MG63 (cell line): Measurements from ENCODE around the gene UHMK1. TPM values are rescaled to one million over a fixed set of nuclear protein-coding genes. Genes with fewer than 3 reads are reported as not detected.
"Not testable (repeated sequence)": the region's sequence is repeated elsewhere in the genome, so short reads cannot be mapped to it uniquely, and the experiment has no call there.

Experiments
- DNase-seq: peaks from one replicate; pipeline ENCODE4 v3.0.0-alpha.2; 2020
- H3K27me3 ChIP-seq: fragments of 250-450 bp; sonication (Bioruptor Pico); 2 replicates; pipeline ENCODE4 v1.5.1; 2020; ENCODE audit warnings: mild to moderate bottlenecking, moderate library complexity
- H3K36me3 ChIP-seq: fragments of 250-450 bp; sonication (Bioruptor Pico); 2 replicates; pipeline ENCODE4 v1.5.1; 2020; ENCODE audit warnings: mild to moderate bottlenecking, moderate library complexity
- H3K4me3 ChIP-seq: fragments of 250-450 bp; sonication (Bioruptor Pico); 2 replicates; pipeline ENCODE4 v1.5.1; 2020; ENCODE audit warnings: mild to moderate bottlenecking, moderate library complexity
- H3K9me3 ChIP-seq: fragments of 250-450 bp; sonication (Bioruptor Pico); 2 replicates; pipeline ENCODE4 v1.5.1; 2020; ENCODE audit warnings: mild to moderate bottlenecking, moderate library complexity
- total RNA-seq: library from RNA; depleted of rRNA; stranded (reverse); fragments of >200 nt; shearing (Covaris generic); gene quantifications from 2 replicates; pipeline ENCODE4 v1.2.3, GENCODE V29; 2014; ENCODE audit warnings: low replicate concordance; rRNA removed

Gene UHMK1, protein sequence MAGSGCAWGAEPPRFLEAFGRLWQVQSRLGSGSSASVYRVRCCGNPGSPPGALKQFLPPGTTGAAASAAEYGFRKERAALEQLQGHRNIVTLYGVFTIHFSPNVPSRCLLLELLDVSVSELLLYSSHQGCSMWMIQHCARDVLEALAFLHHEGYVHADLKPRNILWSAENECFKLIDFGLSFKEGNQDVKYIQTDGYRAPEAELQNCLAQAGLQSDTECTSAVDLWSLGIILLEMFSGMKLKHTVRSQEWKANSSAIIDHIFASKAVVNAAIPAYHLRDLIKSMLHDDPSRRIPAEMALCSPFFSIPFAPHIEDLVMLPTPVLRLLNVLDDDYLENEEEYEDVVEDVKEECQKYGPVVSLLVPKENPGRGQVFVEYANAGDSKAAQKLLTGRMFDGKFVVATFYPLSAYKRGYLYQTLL
- total RNA-seq = 42.8 and 71.7 TPM in 2 replicates

DNA sequence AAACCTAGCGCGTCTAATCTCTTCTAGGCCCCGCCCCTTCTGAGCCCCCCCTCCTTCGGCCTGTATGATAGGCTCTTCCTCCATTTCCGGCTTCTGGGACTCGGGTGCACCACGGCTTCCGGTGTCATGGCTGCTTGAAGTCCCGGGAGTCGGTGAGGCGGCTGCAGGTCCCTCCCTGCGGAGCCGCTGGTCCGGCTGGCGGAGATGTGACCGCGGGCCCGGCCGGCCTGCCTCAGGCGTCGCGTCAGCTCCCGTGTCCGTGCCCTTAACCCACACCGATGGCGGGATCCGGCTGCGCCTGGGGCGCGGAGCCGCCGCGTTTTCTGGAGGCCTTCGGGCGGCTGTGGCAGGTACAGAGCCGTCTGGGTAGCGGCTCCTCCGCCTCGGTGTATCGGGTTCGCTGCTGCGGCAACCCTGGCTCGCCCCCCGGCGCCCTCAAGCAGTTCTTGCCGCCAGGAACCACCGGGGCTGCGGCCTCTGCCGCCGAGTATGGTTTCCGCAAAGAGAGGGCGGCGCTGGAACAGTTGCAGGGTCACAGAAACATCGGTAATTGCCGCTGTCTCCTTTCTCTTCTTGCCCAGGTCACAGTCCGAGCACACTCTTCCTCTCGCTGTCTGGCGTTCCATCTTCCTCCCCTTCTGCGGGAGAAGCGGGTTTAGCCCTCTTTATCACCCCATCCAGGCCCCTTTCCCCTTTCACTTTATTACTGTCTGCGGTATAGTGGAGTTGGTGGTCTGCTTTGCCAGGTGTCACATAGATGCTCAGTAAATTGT is at the start of gene UHMK1:
Gene UHMK1 (plus strand): TSS at position 96 of the 773 bp plus-strand sequence. CDS start 183 bp downstream, at position 279.
- H3K27me3 ChIP-seq = no peaks in the 10 kb centered on the region
- peaks cover 29% of the 10 kb centered on the region for H3K36me3 ChIP-seq
- no peaks in the 10 kb centered on the region for H3K9me3 ChIP-seq
- peak; percentile 94 for DNase-seq
- H3K4me3 ChIP-seq = peak within 1 kb of the TSS; percentile 84

DNA sequence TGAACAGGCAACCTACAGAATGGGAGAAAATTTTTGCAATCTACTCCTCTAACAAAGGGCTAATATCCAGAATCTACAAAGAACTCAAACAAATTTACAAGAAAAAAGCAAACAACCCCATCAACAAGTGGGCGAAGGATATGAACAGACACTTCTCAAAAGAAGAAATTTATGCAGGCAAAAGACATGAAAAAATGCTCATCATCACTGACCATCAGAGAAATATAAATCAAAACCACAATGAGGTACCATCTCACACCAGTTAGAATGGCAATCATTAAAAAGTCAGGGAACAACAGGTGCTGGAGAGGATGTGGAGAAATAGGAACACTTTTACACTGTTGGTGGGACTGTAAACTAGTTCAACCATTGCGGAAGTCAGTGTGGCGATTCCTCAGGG is 43.3 kb upstream of the UHMK1 start:
- not testable (repeated sequence) for DNase-seq, H3K4me3 ChIP-seq, H3K36me3 ChIP-seq, H3K9me3 ChIP-seq
- peaks cover 12% of the 10 kb centered on the region for H3K27me3 ChIP-seq

DNA sequence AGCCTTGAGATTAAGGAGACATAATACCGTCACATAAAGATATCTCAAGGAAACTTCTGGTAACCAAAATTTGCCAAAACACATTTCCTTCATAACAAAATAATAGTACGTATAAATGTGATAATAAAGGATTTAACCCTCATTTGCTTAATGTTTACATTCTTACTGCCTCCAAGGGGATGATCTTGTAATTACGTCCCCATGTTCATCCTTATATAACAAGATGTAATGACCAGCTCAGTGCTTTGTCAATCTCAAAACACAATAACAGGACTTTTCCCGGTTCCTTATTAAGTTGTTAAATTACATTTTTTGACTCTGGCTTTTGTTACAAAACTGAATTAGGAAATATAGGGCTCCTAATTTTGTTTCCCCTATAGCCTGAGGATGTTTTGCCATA is 41.3 kb upstream of the UHMK1 start:
- DNase-seq = no peak
- Histone ChIP-seq H3K36me3 (no peaks in the 10 kb centered on the region), H3K4me3 (no peak overlapping the region), H3K27me3 (peaks cover 10% of the 10 kb centered on the region), H3K9me3 (no peaks in the 10 kb centered on the region)

DNA sequence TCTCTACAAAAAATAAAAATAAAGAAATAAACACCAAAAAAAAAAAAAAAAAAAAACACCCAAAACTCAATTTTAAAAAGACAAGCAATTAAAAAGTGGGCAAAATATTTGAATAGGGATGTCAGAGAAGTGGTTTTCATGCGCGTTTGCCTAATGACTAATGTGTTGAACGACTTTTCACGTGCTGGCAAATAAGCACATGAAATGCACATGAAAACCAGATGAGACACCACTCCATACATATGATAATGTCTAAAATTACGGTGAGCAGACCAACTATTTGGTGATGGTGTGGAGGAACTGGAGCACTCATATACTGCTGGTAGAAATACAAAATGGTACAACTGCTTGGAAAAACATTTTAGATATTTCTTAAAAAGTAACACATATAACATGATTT is 39.4 kb upstream of the UHMK1 start:
- Histone ChIP-seq H3K36me3 (no peaks in the 10 kb centered on the region), H3K27me3 (no peaks in the 10 kb centered on the region; the same call in 1 of the 2 replicates), H3K4me3 (no peak overlapping the region), H3K9me3 (no peaks in the 10 kb centered on the region)
- no peak for DNase-seq

DNA sequence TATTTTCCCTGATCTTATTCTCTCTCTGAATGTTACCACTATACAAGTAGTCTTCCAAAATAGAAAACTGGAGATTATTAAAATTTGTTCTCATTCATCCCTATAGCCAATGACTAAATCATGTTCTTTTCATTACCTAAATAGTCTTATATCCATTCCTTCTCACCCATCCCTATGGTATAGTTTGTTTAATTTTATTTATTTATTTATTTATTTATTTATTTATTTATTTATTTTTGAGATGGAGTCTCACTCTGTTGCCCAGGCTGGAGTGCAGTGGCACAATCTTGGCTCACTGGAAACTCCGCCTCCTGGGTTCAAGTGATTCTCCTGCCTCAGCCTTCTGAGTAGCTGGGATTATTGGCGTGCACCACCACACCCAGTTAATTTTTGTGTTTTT is 35.2 kb upstream of the UHMK1 start:
- DNase-seq = not testable (repeated sequence)

DNA sequence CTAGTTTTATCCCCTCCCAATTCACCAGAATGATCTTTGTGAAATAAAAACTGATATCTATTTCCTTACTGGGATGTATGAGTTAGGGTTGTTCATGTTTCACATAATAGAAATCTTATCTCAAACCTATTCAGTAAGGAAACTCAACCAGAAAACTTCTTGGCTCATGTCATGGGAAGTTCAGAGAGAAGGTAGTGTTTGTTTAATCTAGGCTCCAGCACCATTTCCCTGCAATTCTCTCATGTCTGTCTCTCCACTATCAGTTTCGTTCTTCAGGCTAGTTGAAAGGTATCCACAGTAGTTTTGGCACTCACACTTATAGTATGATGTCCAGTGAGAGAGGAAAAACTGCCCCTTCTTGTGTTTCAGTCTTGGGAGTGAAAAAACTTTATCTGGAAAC is 34.6 kb upstream of the UHMK1 start:
- H3K36me3 ChIP-seq = no peaks in the 10 kb centered on the region
- H3K9me3 ChIP-seq = no peaks in the 10 kb centered on the region
- DNase-seq = no peak

More for the DNA sequence above, 35.2 kb upstream of the UHMK1 start:
- not testable (repeated sequence) for H3K36me3 ChIP-seq, H3K4me3 ChIP-seq, H3K9me3 ChIP-seq, H3K27me3 ChIP-seq

DNA sequence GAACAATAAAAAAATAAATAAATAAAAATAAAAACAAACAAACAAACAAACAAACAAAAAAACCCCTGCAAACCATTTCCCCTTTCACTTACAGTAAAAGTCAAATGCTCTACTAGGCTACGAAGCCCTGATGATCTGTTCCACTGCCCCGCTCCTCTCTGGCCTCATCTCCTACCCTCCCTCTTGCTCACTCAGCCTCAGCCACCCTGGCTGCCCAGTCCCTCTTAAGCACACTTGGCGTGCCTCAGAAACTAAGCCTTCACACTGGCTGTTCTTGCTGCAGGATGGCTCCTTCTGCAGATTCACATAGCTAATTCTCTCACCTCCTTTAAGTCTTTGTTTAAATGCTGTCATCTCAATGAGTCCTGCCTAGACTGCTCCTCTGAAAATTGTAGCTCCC is 30.8 kb upstream of the UHMK1 start:
- H3K4me3 ChIP-seq = no peak overlapping the region
- H3K27me3 ChIP-seq = peaks cover 6% of the 10 kb centered on the region; the same call in 1 of the 2 replicates
- H3K36me3 ChIP-seq = no peaks in the 10 kb centered on the region
- no peaks in the 10 kb centered on the region for H3K9me3 ChIP-seq
- no peak for DNase-seq

More for the DNA sequence above, 34.6 kb upstream of the UHMK1 start:
- H3K4me3 ChIP-seq = no peak overlapping the region
- H3K27me3 ChIP-seq = peaks cover under 1% of the 10 kb centered on the region; the same call in 1 of the 2 replicates

DNA sequence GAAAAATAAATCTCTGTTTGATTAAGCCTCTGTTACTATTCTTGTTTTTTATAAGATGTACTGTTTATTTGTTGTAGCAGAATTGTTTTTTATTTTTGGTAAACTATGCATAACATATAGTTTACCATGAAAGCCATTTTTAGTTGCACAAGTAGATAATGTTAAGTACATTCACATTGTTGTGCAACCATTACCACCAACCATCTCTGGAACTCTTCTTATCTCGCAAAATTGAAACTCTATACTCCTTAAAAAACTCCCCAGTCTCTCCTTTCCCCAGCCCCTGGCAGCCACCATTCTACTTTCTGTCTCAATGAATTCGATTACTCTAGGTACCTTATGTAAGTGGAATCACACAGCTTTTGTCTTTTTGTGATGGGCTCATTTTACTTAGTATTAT is 27.4 kb upstream of the UHMK1 start:
- peaks cover 6% of the 10 kb centered on the region; the same call in 1 of the 2 replicates for H3K27me3 ChIP-seq
- no peak for DNase-seq
- H3K4me3 ChIP-seq = no peak overlapping the region
- no peaks in the 10 kb centered on the region for H3K9me3 ChIP-seq
- H3K36me3 ChIP-seq = no peaks in the 10 kb centered on the region

DNA sequence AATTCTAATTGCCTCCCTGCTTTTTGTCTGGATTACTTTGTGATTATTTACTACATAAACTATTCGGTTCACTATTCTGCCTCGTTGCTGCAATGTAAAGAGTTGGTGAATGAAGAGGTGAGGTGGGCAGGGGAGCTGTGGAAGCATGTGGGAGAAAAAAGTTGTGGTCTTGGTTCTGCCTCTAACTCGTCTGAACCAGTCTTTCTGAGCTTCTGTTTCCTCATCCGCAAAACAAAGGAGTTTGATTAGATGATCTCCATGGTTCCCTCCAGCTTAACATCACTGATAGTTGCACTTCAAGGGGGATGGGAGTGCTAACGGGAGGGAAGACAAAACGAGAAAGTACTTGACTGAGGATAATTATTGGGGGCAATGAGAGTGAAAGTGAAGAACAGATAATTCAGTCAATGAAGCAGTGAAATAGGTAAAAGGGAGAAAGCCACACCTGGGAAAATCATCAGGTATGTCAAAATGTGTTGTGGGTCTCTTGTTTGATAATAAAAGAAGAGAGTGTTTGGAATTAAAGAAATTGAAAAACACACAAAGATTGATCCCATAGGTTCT is 26.2 kb upstream of the UHMK1 start:
- peaks cover 6% of the 10 kb centered on the region; the same call in 1 of the 2 replicates for H3K27me3 ChIP-seq
- no peak overlapping the region for H3K4me3 ChIP-seq
- DNase-seq = no peak
- H3K9me3 ChIP-seq = no peaks in the 10 kb centered on the region; the same call in 1 of the 2 replicates
- no peaks in the 10 kb centered on the region for H3K36me3 ChIP-seq

DNA sequence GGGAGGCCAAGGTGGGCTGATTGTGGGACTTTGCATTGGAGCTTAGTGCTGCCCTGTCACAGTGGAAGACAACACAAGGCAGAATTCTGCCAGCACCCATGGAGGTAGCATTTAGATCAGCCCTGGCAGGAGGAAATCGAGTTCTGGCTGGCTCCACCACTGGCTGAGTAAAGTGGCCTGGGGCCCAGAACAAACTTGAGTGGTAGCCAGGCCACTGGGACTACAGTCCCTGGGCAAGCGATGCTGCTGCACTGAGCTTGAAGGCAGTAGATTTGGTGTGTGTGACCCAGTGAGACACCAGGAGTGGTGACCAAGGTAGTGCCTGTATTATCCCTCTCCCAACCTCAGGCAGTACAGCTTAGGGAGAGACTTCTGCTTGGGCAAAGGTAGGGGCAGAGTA is 22.5 kb upstream of the UHMK1 start:
- Histone ChIP-seq H3K9me3 (peaks cover 3% of the 10 kb centered on the region), H3K36me3 (no peaks in the 10 kb centered on the region), H3K27me3 (no peaks in the 10 kb centered on the region), H3K4me3 (no peak overlapping the region)
- peak; percentile 79 for DNase-seq

DNA sequence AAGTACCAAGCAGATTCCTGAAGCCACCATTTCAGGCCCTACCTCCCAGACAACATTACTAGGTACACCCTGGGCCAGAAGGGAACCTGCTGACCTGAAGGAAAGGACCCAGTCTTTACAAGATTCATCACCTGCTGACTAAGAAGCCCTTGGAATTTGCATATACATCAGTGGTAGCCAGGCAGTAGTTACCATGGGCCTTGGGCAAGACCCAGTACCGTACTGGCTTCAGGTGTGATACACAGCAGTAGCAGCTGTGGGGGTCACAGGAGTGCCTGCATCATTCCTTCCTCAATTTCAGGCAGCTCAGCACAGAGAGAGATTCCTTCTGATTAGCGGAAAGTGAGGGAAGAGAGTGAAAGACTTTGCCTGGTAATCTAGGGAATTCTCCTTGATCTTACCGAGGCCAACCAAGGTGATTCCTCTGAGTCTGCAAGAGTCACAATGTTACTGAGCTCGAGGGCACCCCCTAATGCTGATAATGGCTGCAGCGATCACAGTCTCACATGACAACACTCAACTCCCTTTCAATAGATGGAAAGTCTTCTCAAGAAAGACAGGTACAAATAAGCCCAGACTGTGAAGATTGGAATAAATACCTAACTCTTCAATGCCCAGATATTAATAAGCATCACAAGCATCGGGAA is 22.0 kb upstream of the UHMK1 start:
- no peak overlapping the region for H3K4me3 ChIP-seq
- H3K36me3 ChIP-seq = no peaks in the 10 kb centered on the region
- no peak for DNase-seq
- no peaks in the 10 kb centered on the region for H3K27me3 ChIP-seq
- H3K9me3 ChIP-seq = peaks cover 3% of the 10 kb centered on the region

DNA sequence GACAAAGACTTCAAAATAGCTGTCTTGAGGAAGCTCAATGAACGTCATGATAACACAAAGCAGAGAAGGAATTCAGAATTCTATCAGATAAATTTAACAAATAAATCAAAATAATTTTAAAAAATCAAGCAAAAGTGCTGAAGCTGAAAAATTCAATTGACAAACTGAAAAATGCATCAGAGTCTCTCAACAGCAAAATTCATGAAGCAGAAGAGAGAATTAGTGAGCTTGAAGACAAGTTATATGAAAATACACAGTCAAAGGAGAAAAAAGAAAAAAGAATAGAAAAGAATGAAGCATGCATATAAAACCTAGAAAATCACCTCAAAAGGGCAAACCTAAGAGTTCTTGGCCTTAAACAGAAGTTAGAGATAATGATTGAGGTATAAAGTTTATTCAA is 21.0 kb upstream of the UHMK1 start:
- Histone ChIP-seq H3K27me3 (no peaks in the 10 kb centered on the region), H3K9me3 (peaks cover 3% of the 10 kb centered on the region), H3K36me3 (no peaks in the 10 kb centered on the region), H3K4me3 (no peak overlapping the region)
- no peak for DNase-seq

DNA sequence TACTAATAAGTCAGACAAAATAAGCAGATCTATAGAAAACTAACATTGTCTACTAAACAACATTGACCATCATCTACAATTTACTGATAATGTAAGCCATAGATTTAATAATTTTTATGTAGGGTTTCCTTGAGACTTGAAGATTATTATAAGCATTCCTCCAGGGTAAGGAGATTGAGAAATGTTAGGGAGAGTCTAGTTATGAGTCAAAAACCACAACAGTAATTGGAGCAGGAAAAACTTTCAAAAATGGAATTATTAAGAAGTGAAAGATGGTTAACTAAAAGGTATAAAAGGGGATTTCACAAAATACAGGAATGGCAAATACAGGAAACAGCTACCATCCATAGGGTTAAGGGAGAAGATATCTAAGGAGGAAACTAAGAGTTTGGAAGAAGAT is 12.4 kb upstream of the UHMK1 start:
- Histone ChIP-seq H3K36me3 (no peaks in the 10 kb centered on the region), H3K4me3 (no peak overlapping the region), H3K27me3 (no peaks in the 10 kb centered on the region), H3K9me3 (no peaks in the 10 kb centered on the region; the same call in 1 of the 2 replicates)
- no peak for DNase-seq

DNA sequence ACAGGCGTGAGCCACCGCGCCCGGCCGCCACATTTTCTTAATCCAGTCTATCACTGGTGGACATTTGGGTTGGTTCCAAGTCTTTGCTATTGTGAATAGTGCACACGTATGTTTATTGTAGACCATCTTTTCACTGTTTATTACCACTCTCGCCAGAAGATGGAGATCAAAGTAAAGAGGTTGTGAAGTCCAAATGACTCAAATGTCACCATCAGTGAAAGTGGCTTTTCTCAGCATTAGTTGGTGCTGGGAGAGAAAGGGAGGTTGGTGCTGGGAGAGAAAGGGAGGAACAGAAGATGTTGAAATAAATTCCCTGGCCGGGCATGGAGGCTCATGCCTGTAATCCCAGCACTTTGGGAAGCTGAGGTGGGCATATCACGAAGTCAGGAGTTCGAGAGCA is 10.4 kb upstream of the UHMK1 start:
- H3K9me3 ChIP-seq = no peaks in the 10 kb centered on the region
- no peak overlapping the region for H3K4me3 ChIP-seq
- DNase-seq = no peak
- H3K36me3 ChIP-seq = no peaks in the 10 kb centered on the region
- peaks cover 2% of the 10 kb centered on the region; the same call in 1 of the 2 replicates for H3K27me3 ChIP-seq

DNA sequence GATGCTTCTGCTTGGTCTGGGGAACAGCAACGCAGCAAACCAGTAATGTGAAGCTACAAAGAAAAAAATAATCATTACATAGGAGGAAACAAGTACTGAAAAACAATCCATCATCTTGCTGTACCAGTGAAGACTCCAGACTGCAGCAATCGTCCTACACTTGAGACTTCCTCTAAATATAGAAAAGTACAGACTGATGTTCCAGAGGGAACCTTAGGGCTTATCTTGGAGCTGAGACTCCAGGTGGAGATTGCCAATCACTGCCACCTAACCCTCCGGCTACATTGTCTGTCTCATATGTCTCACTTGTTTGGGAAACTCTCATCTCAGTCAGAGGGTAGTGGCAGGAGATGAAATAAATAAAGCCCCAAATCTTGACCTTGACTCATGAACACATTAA is 9.4 kb upstream of the UHMK1 start:
- no peak for DNase-seq
- Histone ChIP-seq H3K9me3 (no peaks in the 10 kb centered on the region), H3K27me3 (peaks cover 2% of the 10 kb centered on the region; the same call in 1 of the 2 replicates), H3K36me3 (no peaks in the 10 kb centered on the region), H3K4me3 (no peak overlapping the region)

DNA sequence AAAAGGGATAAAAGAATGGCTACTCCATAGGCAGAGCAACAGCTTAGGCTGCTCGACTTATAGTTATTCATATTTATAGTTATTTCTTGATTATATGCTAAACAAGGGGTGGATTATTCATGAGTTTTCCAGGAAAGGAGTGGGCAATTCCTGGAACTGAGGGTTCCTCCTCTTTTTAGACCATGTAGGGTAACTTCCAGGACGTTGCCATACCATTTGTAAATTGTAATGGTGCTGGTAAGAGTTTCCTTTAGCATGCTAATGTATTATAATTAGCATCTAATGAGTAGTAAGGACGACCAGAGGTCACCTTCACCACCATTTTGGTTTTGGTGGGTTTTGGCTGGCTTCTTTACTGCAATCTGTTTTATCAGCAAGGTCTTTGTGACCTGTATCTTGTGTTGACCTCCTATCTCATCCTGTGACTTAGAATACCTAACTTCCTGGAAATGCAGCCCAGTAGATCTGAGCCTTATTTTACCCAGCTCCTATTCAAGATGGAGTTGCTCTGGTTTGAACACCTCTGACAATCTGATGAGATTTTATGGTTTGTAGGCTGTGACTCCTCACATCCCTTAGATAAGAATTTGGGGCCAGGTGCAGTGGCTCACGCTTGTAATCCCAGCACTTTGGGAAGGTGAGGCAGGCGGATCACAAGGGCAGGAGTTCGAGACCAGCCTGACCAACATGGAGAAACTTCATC is 1.9 kb upstream of the UHMK1 start:
- H3K4me3 ChIP-seq, DNase-seq, H3K27me3 ChIP-seq, H3K9me3 ChIP-seq: not testable (repeated sequence)
- peaks cover 12% of the 10 kb centered on the region for H3K36me3 ChIP-seq
